Colonic mucosa (tissue), 4 donors: ENCODE results near the gene COL19A1. TPM values are rescaled to one million over a fixed set of nuclear protein-coding genes. Genes with fewer than 3 reads are reported as not detected.

Experiments used
- DNase-seq: peaks from one replicate; pipeline ENCODE4 v3.0.0-alpha.2; 2020
- H3K27ac ChIP-seq: fragments of 200-600 bp; one replicate; pipeline ENCODE4 v1.8.0; 2021
- H3K27me3 ChIP-seq: fragments of 200-600 bp; one replicate; pipeline ENCODE4 v1.8.0; 2021
- H3K36me3 ChIP-seq: fragments of 200-600 bp; one replicate; pipeline ENCODE4 v1.8.0; 2021
- H3K4me1 ChIP-seq: fragments of 200-600 bp; one replicate; pipeline ENCODE4 v1.8.0; 2021; ENCODE audit warnings: mild to moderate bottlenecking
- H3K4me3 ChIP-seq: fragments of 200-600 bp; one replicate; pipeline ENCODE4 v1.8.0; 2021
- H3K9ac ChIP-seq, 2 donors: one replicate each; pipeline ENCODE4 v1.7.0; 2013; ENCODE audit warnings: control low read depth in 2 of 2, low read depth in 2 of 2, low read length in 2 of 2
- H3K9me3 ChIP-seq: fragments of 200-600 bp; one replicate; pipeline ENCODE4 v1.8.0; 2021
- CTCF ChIP-seq: fragments of 200-600 bp; IDR thresholded peaks from one replicate; pipeline ENCODE4 v1.8.0; 2022; ENCODE audit warnings: antibody characterized with exemption, mild to moderate bottlenecking
- intact Hi-C: fragments of 100-400 bp; cut with DNase I; formaldehyde crosslinking; loops from one replicate; pipeline ENCODE4 v1.14.1; 2022
- total RNA-seq, 2 donors: library from RNA; stranded (reverse); fragmentation: NEBNext Ultra II Directional in 1 of 2; extraction: Animal tissue kit (Norgen Biotek cat#: 25700) in 1 of 2; gene quantifications; one replicate each; pipeline ENCODE4 v1.2.1, GENCODE V29; 2021
- donor health status: healthy.
- donor health status: DM: no; HTN: no; CAD: no.
- donor health status: DM: no; HTN: no; CAD: no.

Gene COL19A1
- total RNA-seq, 2 donors from 2014 or later: 0.22 to 0.56 TPM

- no peaks in the 10 kb centered on the region for H3K4me1 ChIP-seq
- H3K27ac ChIP-seq: no peak overlapping the region
- no peaks in the 10 kb centered on the region for H3K36me3 ChIP-seq
- intact Hi-C loops: no loop called here
- no peak overlapping the region for H3K9ac ChIP-seq
- no peak for TF ChIP-seq CTCF
- H3K4me3 ChIP-seq: no peak overlapping the region
- no peaks in the 10 kb centered on the region for H3K9me3 ChIP-seq
- no peak for DNase-seq
- H3K27me3 ChIP-seq: no peaks in the 10 kb centered on the region
Observed at GRCh38 chr6:70130865-70131264, 264.5 kb downstream of the COL19A1 start.

GRCh38 chr6:70131528-70131927, 265.2 kb downstream of the COL19A1 start:
- DNase-seq: no peak
- H3K27me3 ChIP-seq: no peaks in the 10 kb centered on the region
- H3K4me1 ChIP-seq: no peaks in the 10 kb centered on the region
- H3K9me3 ChIP-seq: no peaks in the 10 kb centered on the region
- intact Hi-C loops: no loop called here
- no peak for TF ChIP-seq CTCF
- H3K27ac ChIP-seq: no peak overlapping the region
- H3K9ac ChIP-seq: no peak overlapping the region
- no peaks in the 10 kb centered on the region for H3K36me3 ChIP-seq
- no peak overlapping the region for H3K4me3 ChIP-seq

GRCh38 chr6:70133246-70133645, 266.9 kb downstream of the COL19A1 start:
- no peaks in the 10 kb centered on the region for H3K27me3 ChIP-seq
- no peak overlapping the region for H3K4me3 ChIP-seq
- intact Hi-C loops: no loop called here
- H3K27ac ChIP-seq: no peak overlapping the region
- no peaks in the 10 kb centered on the region for H3K36me3 ChIP-seq
- H3K4me1 ChIP-seq: no peaks in the 10 kb centered on the region
- no peak for TF ChIP-seq CTCF
- H3K9ac ChIP-seq: no peak overlapping the region
- no peak for DNase-seq
- H3K9me3 ChIP-seq: no peaks in the 10 kb centered on the region

GRCh38 chr6:70134542-70134941, 268.2 kb downstream of the COL19A1 start:
- H3K9me3 ChIP-seq: no peaks in the 10 kb centered on the region
- no peak for DNase-seq
- H3K36me3 ChIP-seq: no peaks in the 10 kb centered on the region
- intact Hi-C loops: no loop called here
- H3K27me3 ChIP-seq: no peaks in the 10 kb centered on the region
- no peak overlapping the region for H3K9ac ChIP-seq
- H3K4me3 ChIP-seq: no peak overlapping the region
- no peaks in the 10 kb centered on the region for H3K4me1 ChIP-seq
- no peak overlapping the region for H3K27ac ChIP-seq
- TF ChIP-seq CTCF: no peak

- intact Hi-C loops: no loop called here
- no peak for TF ChIP-seq CTCF
- Histone ChIP-seq H3K36me3 (no peaks in the 10 kb centered on the region), H3K9me3 (no peaks in the 10 kb centered on the region), H3K27ac (no peak overlapping the region), H3K27me3 (no peaks in the 10 kb centered on the region), H3K4me3 (no peak overlapping the region), H3K4me1 (no peaks in the 10 kb centered on the region), H3K9ac (no peak overlapping the region)
- no peak for DNase-seq
Observed at GRCh38 chr6:70135219-70136160, 269.1 kb downstream of the COL19A1 start.
